ENCODE data around the gene ZNF669.

Gene ZNF669

DNA sequence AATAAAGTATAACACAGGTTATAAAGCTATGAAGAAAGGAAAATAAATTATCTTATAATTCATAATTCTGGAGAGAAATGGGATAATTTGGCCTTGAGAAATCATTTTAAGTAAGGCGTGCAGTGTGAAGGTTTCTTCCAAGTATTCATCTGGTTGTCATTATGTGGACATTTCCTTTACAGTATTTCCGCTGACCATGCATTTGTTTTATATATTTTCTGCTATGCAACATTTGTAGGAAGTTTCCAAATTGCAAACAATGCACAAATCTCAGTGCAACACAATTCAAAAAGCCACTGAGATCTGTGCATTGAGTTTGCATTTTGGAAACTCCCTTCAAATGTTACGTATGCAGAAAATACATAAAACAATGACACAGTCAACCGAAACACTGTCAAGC lies 43.4 kb downstream of the ZNF669 start:
- no peak for DNase-seq (ENCODE audit: low read depth)

DNA sequence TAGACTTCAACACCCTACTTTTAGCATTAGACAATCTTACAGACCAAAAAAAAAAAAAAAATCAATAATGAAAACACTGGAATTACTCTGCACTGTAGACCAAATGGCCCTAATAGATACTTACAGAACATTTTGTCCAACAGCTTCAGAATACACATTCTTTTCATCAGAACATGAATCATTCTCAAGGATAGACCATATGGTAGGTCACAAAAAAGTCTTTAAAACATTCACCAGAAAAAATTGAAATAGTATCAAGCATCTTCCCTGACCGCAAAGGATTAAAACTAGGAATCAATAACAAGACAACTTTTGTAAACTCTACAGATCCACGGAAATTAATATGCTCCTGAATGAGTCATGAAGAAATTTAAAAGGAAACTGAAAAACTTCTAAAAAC lies 48.1 kb downstream of the ZNF669 start:
- DNase-seq (ENCODE audit: low read depth): no peak

- no peak for DNase-seq (ENCODE audit: low read depth)
Observed at GRCh38 chr1:247054992-247055415, 49.2 kb downstream of the ZNF669 start.
